Heart right ventricle (tissue), 16 donors: Measurements from ENCODE around the gene BPTF. TPM values are rescaled to one million over a fixed set of nuclear protein-coding genes. Genes with fewer than 3 reads are reported as not detected.
"Not testable (repeated sequence)": the region's sequence is repeated elsewhere in the genome, so short reads cannot be mapped to it uniquely, and the experiment has no call there.

Source experiments
- ATAC-seq, 8 donors: fragments of 200-7000 bp; cut with Tn5 transposase; one replicate each; pipeline ENCODE4 v1.9.1; 2020; ENCODE audit warnings: mild to moderate bottlenecking in 8 of 8, moderate library complexity in 8 of 8, moderate number of reproducible peaks in 1 of 8
- DNase-seq, 2 donors: peaks; one replicate each; pipeline ENCODE4 v3.0.0-alpha.2; 2020
- H3K27ac ChIP-seq, 10 donors: fragments of 200-600 bp; sonication (generic) in 2 of 10; one replicate each; pipeline versions ENCODE4 v1.5.0 to v1.8.0; 2020 to 2022; ENCODE audit warnings: mild to moderate bottlenecking in 3 of 10
- H3K27me3 ChIP-seq, 7 donors: fragments of 200-600 bp; one replicate each; pipeline ENCODE4 v1.8.0; 2021 to 2022; ENCODE audit warnings: mild to moderate bottlenecking in 2 of 7
- H3K36me3 ChIP-seq, 9 donors: fragments of 200-600 bp; sonication (generic) in 1 of 9; one replicate each; pipeline versions ENCODE4 v1.5.0 to v1.8.0; 2020 to 2022; ENCODE audit warnings: mild to moderate bottlenecking in 2 of 9
- H3K4me1 ChIP-seq, 9 donors: fragments of 200-600 bp; sonication (generic) in 1 of 9; one replicate each; pipeline versions ENCODE4 v1.5.0 to v1.8.0; 2020 to 2022; ENCODE audit warnings: mild to moderate bottlenecking in 4 of 9
- H3K4me3 ChIP-seq, 10 donors: fragments of 200-600 bp; sonication (generic) in 2 of 10; one replicate each; pipeline versions ENCODE4 v1.5.0 to v1.8.0; 2020 to 2022; ENCODE audit warnings: mild to moderate bottlenecking in 7 of 10, moderate library complexity in 2 of 10
- H3K9me3 ChIP-seq, 11 donors: fragments of 200-600 bp in 10 of 11; sonication (generic) in 2 of 11; one replicate each; pipeline versions ENCODE4 v1.5.0 to v1.8.0; 2013 to 2022; ENCODE audit warnings: mild to moderate bottlenecking in 2 of 11, control low read depth in 1 of 11, moderate library complexity in 1 of 11
- WGBS, 2 donors: extraction: QIAGEN DNeasy Blood & Tissue Kit; methylation state at CpG; one replicate each; pipeline ENCODE4 v1.1.7; 2013; ENCODE audit warnings: inconsistent platforms in 1 of 2; 5-methylcytosine and 5-hydroxymethylcytosine counted together
- intact Hi-C, 10 donors: fragments of 100-400 bp; cut with DNase I; formaldehyde crosslinking; loops; one replicate each; pipeline versions ENCODE4 v1.11.1 to v1.14.2; 2022
- polyA plus RNA-seq, 2 donors: library from polyadenylated mRNA; stranded (reverse); fragments of 200-250 nt; gene quantifications; one replicate each; pipeline ENCODE4 v1.2.3, GENCODE V29; 2013
- total RNA-seq, 10 donors: library from RNA; stranded (reverse); fragmentation: NEBNext Ultra II Directional in 3 of 10; extraction: Animal tissue kit (Norgen Biotek cat#: 25700) in 3 of 10; gene quantifications; one replicate each; pipeline versions ENCODE4 v1.2.1 to v1.2.4, GENCODE V29; 2021 to 2023
- TF ChIP-seq, protein P1 (sequence below), 9 donors: fragments of 200-600 bp; sonication (generic) in 2 of 9; IDR thresholded peaks; one replicate each; pipeline versions ENCODE4 v1.5.0 to v1.8.0; 2021 to 2022; ENCODE audit warnings: antibody characterized with exemption in 9 of 9, mild to moderate bottlenecking in 5 of 9, moderate library complexity in 1 of 9
- donor health status: Arrhythmogenic right ventricular cardiomyopathy.
- donor health status: ischemic (EF 13 %, LVEDD 7.1; RV severe dilation, severe dysfunction).
- donor health status: healthy with polysubstance abuse.
- donor health status: DM: no; HTN: yes; CAD: no.
- donor health status: DM: no; HTN: no; CAD: no.
- donor health status: ischemic (EF 25% LVEDD 6.9; RV normal size, moderate dysfunction).
- donor health status: ischemic (EF 25% LVEDD 5.7; RV mildly dilated, moderate dysfunction).
- donor health status: healthy.
- donor health status: DM: yes; HTN: yes; CAD: no.
- donor health status: Ischemic cardiomyopathy.
- donor health status: ischemic (EF 35%, LVEDD 5.7; RV mildly dilated, moderate dysfunction).
- donor health status: nonischemic (EF 11% LVEDD 7.7; RV severe dilation, severe dysfunction).
- donor health status: DM: yes; HTN: yes; CAD: no.
- donor health status: PGD.
- donor health status: ischemic (EF 29% LVEDD 5.4; RV normal size, mild dysfunction).
- donor health status: nonischemic (EF 23%, LVEDD 6.1; RV moderate dilation, normal function).

BPTF gene
- total and polyA plus RNA-seq, 12 donors = 9.2 to 102 (median 76.9) TPM

DNA sequence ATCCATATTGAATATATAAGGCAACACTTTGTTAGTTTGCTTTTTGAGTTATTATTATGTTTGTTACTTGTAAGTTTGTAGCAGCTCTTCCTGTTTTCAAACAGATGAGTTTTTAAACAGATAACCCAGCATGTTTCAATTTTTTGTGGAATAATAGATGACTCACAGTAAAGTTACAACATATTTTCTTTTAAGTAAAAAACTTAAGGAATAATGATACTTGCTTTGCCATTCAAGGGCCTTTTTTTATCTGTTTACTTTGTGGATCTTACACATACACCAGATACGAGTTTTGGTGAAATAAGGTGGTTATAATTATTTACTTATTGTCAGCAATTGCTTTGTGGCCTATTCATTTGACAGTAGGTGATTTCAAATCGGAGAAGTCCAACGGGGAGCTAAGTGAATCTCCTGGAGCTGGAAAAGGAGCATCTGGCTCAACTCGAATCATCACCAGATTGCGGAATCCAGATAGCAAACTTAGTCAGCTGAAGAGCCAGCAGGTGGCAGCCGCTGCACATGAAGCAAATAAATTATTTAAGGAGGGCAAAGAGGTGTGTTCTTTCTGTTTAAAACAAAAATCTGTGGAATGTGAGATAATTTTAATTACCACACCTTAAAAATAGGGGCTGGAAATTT lies 66.3 kb downstream of the BPTF start:
- no peak overlapping the region for H3K27ac ChIP-seq
- DNase-seq (no peak), ATAC-seq (no peak)
- TF ChIP-seq, protein P1, sequence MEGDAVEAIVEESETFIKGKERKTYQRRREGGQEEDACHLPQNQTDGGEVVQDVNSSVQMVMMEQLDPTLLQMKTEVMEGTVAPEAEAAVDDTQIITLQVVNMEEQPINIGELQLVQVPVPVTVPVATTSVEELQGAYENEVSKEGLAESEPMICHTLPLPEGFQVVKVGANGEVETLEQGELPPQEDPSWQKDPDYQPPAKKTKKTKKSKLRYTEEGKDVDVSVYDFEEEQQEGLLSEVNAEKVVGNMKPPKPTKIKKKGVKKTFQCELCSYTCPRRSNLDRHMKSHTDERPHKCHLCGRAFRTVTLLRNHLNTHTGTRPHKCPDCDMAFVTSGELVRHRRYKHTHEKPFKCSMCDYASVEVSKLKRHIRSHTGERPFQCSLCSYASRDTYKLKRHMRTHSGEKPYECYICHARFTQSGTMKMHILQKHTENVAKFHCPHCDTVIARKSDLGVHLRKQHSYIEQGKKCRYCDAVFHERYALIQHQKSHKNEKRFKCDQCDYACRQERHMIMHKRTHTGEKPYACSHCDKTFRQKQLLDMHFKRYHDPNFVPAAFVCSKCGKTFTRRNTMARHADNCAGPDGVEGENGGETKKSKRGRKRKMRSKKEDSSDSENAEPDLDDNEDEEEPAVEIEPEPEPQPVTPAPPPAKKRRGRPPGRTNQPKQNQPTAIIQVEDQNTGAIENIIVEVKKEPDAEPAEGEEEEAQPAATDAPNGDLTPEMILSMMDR (IDR thresholded peaks at IDR 0.05) = peak in 6 of 9 donors; percentile 12 to 46 (median 20)
- intact Hi-C loops = loop anchor here in 1 of 10 donors (5.0 kb wide), 1 partner anchor 701 kb away; no protein-coding TSS in a partner anchor
- no peaks in the 10 kb centered on the region for H3K27me3 ChIP-seq
- H3K4me1 ChIP-seq = no peaks in the 10 kb centered on the region
- H3K4me3 ChIP-seq = no peak overlapping the region
- H3K9me3 ChIP-seq = no peaks in the 10 kb centered on the region
- WGBS, 2 donors = 52 to 55% methylated on average over 6 of the region's 6 CpGs
- peaks cover 0 to 94% (median 28%) of the 10 kb centered on the region in 9 donors for H3K36me3 ChIP-seq

DNA sequence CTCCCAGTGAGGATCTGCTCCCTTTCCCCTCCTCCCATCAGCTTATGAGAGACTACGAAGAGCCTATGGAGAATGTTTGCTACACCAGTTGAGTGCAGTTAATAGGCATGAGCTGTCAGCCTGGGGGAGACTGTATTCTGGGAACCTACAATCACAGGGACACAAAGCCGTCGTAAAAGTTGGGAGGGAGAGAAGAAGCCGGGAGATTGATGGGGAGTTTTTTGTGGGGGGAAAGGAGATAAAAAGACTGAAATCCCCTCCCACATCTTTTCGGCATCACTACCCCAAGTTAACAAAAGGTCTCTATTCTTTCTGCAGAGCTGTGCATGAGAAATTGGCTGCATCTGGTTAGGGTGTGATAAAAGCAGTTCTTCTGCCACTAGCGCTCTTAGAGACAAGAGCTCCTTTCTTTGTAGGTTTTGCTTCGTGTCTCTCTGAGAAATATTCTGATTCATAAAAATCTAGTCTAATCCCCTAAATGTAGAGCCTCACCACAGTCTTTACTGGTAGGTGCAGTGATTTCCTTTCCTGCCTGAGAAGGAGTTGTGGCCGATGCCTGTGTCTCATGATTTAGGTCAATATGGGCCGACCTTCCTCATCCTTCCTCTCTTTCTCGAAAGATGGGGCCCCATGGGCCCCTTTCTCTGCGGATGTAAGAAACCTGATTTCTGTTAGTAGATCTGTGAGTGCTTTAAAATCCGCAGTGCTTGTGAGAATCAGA lies 77.4 kb downstream of the BPTF start:
- WGBS, 2 donors = 73 to 77% methylated on average over 12 of the region's 12 CpGs
- ATAC-seq = no peak
- H3K27ac ChIP-seq = no peak overlapping the region
- no peaks in the 10 kb centered on the region for H3K27me3 ChIP-seq
- peaks cover 0 to 3% (median 0%) of the 10 kb centered on the region in 9 donors for H3K4me1 ChIP-seq
- TF ChIP-seq, protein P1 (IDR thresholded peaks at IDR 0.05) = no peak
- peaks cover 0 to 100% (median 36%) of the 10 kb centered on the region in 9 donors for H3K36me3 ChIP-seq
- no peak overlapping the region for H3K4me3 ChIP-seq
- H3K9me3 ChIP-seq = no peaks in the 10 kb centered on the region
- no peak for DNase-seq
- intact Hi-C loops = no loop called here

DNA sequence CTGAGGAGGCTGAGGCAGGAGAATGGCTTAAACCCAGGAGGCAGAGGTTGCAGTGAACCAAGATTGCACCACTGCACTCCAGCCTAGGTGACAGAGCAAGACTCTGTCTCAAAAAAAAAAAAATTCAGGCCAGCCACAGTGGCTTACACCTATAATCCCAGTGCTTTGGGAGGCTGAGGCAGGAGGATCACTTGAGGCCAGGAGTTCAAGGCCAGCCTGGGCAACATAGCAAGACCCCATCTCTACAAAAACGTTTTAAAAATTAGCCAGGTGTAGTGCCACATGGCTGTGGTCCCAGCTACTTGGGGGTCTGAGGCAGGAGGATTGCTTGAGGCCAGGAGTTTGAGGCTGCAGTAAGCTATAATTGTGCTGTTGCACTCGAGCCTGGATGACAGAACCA lies 80.0 kb downstream of the BPTF start:
- DNase-seq, H3K4me1 ChIP-seq, H3K27me3 ChIP-seq, intact Hi-C loops, H3K4me3 ChIP-seq, H3K27ac ChIP-seq, H3K9me3 ChIP-seq, ATAC-seq: not testable (repeated sequence)
- 76 to 80% methylated on average over 2 of the region's 2 CpGs for WGBS, 2 donors
- peaks cover 0 to 100% (median 42%) of the 10 kb centered on the region in 9 donors for H3K36me3 ChIP-seq

DNA sequence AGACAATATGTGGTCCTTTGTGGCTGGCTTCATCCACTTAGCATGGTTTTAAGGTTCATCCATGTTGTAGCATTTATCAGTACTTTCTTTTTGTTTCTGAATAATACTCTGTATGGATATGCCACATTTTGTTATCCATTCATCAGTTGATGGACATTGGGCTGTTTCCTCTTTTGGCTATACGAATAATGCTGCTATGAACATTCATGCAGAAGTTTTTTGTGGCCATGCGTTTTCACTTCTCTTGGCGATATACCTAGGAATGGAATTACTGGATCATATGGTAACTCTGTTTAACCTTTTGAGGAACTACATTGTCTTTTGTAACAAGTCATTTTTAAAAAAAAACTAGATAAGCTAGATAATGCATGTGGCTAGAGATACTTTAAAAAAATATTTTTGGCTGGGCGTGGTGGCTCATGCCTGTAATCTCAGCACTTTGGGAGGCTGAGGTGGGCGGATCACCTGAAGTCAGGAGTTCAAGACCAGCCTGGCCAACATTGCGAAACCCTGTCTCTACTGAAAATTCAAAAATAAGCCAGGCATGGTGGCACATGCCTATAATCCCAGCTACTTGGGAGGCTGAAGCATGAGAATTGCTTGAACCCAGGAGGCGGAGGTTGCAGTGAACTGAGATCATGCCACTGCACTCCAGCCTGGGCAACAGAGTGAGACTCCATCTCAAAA lies 85.0 kb downstream of the BPTF start:
- H3K4me3 ChIP-seq, H3K9me3 ChIP-seq, DNase-seq, ATAC-seq, H3K27me3 ChIP-seq, H3K27ac ChIP-seq: not testable (repeated sequence)
- WGBS, 2 donors = 95 to 96% methylated on average over 7 of the region's 7 CpGs
- Histone ChIP-seq H3K36me3 (peaks cover 0 to 99% (median 39%) of the 10 kb centered on the region in 9 donors), H3K4me1 (peaks cover 0 to 25% (median 9%) of the 10 kb centered on the region in 9 donors)
- TF ChIP-seq, protein P1 (IDR thresholded peaks at IDR 0.05) = peak in 1 of 9 donors; percentile 4
- intact Hi-C loops = loop anchor here in 1 of 10 donors (10.0 kb wide), 1 partner anchor 105 kb away; no protein-coding TSS in a partner anchor
